HepG2 (cell line): ENCODE results near the gene PRR29.
A peak's percentile ranks its signal among the peaks of the same experiment; 100 is the strongest.

ENCODE experiments used
- ADNP ChIP-seq: sonication (generic); formaldehyde crosslinking; IDR thresholded peaks from 2 replicates; pipeline ENCODE4 v1.4.0; 2020; ENCODE audit warnings: missing genetic modification reagents
- ATF1 ChIP-seq: IDR thresholded peaks from 2 replicates; pipeline ENCODE4 v1.6.1; 2016; ENCODE audit warnings: mild to moderate bottlenecking, control low read depth
- SRSF1 ChIP-seq: fragments of 200-400 bp; formaldehyde crosslinking; optimal IDR thresholded peaks from 2 replicates; pipeline ENCODE3; 2017; ENCODE audit warnings: mild to moderate bottlenecking, low read depth, low read length, moderate library complexity
- ZNF800 ChIP-seq: sonication (generic); formaldehyde crosslinking; IDR thresholded peaks from 2 replicates; pipeline ENCODE4 v1.4.0; 2020; ENCODE audit warnings: missing genetic modification reagents

- 0 out of 2 replicates have a peak, but pooled peaks have one; percentile 36 for TF ChIP-seq ATF1
- TF ChIP-seq SRSF1, result no peak
- TF ChIP-seq ZNF800 (CRISPR knock-in tag), result no peak
- TF ChIP-seq ADNP (CRISPR knock-in tag), result no peak
Measured at GRCh38 chr17:64020056-64020766, 22.1 kb downstream of the PRR29 start, which contains the start of gene ICAM2.
